Fibroblast of skin of abdomen (primary cell): ENCODE measurements around the gene SASH1.
A peak's percentile ranks its signal among the peaks of the same experiment; 100 is the strongest.

ENCODE experiments used
- DNase-seq: peaks from one replicate; pipeline ENCODE4 v3.0.0-alpha.2; 2013

Gene SASH1

GRCh38 chr6:148501178-148501590 lies 158.5 kb downstream of the SASH1 start:
- DNase-seq: peak; percentile 90

DNA sequence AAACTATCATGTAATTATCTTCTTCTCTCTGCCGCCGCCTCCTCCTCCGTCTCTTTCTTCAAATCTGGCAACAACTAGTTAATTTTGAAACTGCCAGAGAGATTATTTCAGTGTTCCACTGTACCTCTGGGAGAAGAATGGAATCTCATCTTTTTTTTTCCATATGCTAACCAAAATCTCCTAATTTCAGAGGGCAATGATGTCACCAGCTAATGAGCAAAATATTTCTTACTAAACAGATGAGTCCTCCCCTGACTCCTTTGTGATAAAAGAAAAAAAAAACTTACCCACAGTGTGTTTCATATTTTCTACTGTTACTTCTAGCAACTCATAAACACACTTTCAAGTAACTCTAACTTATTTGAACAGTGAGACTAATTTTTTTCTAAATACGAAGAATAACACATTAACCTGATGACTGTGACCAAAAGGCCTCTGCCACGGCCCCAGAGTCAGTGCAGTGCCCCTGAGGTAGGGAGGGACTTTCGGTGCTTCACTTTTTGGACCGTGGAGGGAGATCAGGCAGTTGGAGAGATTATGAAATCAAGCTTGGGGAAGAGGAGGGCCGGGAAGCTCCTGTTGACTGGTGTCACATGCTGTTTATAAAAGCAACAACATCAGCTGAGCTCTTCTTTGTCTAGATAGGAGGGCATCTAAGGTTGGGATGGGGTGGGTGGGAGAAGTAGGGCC lies 159.6 kb downstream of the SASH1 start:
- peak; percentile 64 for DNase-seq

- DNase-seq: no peak
Observed at GRCh38 chr6:148502773-148503135, 160.1 kb downstream of the SASH1 start.

DNA sequence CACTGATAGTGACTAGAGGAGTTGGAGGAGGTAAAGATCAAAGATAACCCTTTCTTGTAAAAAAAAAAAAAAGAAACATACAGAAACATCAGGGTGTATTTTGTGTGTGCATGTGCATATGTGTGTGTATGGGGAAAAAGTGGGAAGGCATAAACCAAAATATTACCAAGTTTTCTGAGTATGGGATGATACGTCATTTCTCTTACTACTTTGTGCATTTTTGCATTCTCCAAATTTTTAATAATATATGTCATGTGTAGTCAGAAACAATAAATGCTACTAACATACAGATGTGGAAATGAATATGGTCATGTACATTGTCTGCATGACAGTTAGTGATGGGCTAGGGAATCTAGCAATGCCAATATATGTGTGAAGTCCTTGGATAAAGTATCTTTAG lies 161.1 kb downstream of the SASH1 start:
- DNase-seq: no peak

GRCh38 chr6:148507774-148508173 lies 165.1 kb downstream of the SASH1 start:
- DNase-seq: no peak

- DNase-seq: peak; percentile 88
Observed at GRCh38 chr6:148508401-148509041, 165.9 kb downstream of the SASH1 start.

DNA sequence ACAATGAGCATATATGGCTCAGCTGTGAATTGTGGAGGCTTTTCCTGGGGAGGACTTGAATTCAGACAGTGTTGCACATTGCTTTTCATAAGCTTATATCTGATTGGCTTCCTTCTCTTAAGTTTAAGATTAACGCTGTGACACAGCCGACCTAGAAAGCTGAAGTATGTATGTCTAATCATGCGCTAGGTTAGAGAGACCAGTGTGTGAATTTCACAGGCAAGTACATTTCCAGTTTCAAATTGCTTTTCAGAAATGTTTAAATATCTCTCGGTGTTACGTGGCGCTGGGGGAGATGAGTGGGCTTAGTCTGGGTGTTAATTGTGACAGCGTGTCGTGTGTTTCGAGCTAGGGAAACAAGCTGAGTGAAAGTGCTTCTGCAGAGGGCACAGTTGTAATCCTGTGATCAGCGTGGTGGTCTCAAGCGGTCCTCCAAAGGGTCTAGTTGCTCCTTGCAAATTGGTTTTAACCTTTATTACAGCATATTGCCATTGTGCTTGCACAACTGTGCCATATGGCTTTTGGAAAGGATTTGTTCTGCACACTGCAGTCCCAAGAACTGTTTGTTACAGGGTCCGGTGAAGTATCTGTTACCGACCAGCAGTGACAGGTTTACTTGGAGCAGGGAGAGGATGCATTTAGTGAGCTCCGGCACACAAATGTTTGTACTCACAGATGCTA lies 166.6 kb downstream of the SASH1 start:
- peak; percentile 64 for DNase-seq

- DNase-seq: peak; percentile 99
Observed at GRCh38 chr6:148509800-148510581, 167.4 kb downstream of the SASH1 start.

- DNase-seq: peak; percentile 72
Observed at GRCh38 chr6:148513145-148514071, 170.8 kb downstream of the SASH1 start.

DNA sequence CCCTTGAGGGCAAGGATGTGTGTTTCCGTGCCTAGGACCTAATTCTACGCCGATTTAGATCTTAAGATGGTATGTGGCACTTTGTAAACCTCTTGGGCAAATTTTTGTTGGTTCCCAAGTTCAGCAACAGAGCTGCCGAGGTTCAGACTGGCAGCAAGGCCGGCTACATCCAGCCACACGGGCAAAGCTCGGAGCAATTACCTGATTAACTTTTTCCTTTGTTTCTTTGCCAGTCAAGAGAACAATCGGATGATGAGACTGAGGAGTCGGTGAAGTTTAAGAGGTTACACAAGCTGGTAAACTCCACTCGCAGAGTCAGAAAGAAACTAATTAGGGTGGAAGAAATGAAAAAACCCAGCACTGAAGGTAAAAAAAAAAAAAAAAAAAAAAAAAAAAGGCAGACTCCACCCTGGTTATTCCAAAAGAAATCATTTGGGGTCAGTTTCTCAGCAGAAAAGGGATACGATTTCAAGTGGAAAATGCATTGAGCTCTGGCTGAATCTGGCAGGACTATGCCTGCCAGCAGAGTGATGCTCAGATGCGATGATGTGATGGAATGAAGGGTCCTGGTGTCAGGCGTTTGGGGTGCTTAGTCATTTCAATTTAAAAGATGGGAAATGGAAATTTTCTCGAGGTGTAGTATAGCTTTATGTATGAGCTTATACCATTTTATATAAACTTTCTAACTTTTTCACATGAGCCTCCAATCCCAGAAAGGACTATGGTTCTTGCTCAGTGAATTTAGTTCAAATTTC lies 171.6 kb downstream of the SASH1 start:
- no peak for DNase-seq

DNA sequence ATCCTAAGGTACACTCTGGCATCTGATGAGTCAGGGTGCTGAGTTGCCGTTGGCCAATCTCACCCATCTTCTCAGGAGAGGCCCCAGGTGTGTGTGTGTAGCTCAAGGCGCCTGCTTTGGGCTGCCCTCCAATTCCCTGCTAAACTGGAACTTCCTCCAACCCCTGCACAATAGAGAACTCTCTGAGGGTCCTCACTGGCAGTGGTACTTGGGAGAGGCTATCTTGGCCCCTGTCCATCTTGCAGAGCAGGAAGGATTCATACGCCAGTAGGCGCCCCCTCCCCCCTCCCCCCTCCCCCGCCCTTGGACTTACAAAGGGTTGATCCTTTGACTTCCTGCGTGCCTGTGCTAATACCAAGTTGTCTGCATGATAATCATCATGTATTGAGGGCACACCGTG lies 173.6 kb downstream of the SASH1 start:
- DNase-seq: no peak

DNA sequence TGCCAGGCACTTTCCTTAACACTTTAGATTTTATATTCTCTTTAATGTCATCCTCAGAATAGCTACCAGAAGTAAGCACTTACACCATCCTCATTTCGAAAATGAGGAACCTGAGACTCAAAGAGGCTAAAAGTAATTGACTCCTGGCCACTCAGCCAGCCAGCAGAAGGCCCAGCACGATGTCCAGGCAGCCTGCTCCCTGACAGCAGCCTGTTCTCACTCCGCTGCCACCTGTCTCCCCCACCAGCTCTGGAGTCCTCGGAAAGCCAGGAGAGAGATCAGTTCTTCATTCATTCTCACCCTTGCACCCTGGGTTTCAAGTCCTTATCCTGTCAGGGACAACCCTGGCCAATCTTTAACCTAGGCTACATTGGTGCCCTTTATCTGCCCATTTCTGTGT lies 174.0 kb downstream of the SASH1 start:
- no peak for DNase-seq

GRCh38 chr6:148517470-148517869 lies 174.8 kb downstream of the SASH1 start:
- no peak for DNase-seq

- DNase-seq: no peak
Observed at GRCh38 chr6:148518511-148519156, 176.0 kb downstream of the SASH1 start.

DNA sequence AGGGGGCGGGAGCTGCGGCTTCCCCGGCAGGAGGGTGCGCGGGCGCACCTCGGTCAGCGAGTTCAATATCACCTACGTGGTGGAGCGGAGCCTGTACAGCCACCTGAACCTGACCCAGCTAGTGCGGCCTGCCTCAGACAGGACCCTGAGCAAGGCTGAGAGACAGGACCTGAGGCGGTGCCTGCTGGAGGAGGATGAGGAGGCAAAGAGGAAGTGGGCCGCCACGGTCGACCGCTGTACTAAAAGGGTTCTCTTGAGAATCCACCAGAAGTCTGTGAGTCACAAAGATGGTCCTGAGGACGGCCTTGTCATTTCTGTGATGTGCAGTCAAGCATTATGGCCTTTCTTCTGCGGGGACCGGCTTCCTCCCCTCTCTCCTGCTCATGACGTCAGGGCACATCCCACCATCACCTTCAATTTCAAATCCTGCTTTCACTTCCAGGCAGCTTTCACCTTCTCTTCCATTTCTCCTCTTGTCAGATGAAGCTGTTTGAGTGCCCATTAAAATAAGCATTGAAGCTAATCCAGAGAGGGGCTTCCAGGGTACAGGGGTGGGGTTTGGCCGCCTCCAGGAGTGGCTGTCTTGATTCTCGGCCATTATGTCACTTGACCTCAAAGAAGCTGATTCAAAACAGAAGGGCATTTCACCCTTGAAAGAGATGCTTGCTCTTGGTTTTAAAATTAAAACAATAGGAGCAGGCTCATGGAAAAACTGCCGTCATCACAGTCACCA lies 177.6 kb downstream of the SASH1 start:
- no peak for DNase-seq

DNA sequence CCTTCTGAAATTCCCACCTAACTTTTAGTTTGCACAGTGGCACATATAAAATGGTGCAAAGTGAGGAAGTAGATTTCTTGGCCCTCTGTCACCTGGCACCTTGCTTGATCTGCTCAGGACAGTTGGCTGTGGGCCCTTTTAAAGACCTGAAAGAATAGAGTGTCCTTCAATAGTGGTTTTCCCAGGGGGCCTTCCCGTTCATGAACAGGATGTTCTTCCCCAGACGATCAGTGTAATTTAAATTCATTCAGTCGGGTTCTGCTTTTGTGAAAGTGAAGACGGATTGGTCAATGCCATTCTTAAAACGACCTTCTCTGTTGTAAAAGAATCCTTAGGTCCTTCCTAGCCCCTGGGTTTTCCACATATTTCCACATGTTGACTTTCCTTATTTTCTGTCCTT lies 178.5 kb downstream of the SASH1 start:
- DNase-seq: no peak

- peak; percentile 66 for DNase-seq
Observed at GRCh38 chr6:148521586-148521985, 178.9 kb downstream of the SASH1 start.

DNA sequence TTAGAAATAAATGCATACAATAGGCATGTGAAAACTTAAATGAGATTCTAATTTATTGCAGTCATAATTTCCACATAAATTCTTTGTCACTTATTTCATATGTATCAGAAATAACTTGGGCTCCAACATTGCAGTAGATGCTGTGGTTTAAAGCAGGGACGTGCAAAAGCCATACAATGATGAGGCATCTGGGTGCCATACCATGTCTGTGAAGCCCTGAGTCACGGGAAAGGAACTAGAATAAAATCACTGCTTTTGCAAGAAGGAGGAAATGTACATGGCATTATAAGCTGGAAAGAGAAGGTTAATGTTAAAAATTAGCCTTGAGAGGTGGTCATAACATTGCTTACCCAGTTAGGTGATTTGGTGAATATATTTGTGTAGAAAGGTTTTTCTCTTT lies 180.4 kb downstream of the SASH1 start:
- peak; percentile 97 for DNase-seq

GRCh38 chr6:148523551-148523950 lies 180.9 kb downstream of the SASH1 start:
- DNase-seq: peak; percentile 66

- peak; percentile 50 for DNase-seq
Observed at GRCh38 chr6:148524471-148524882, 181.8 kb downstream of the SASH1 start.
